Stimulated activated CD8-positive, alpha-beta memory T cell treated with anti-CD3 and anti-CD28 coated beads, Interleukin-7, amount 100 ng/mL, for 24 hours (primary cell): Measurements from ENCODE around the gene PTPRN2.

Experiments used
- DNase-seq: peaks from one replicate; pipeline ENCODE4 v3.0.0-alpha.2; 2020; ENCODE audit warnings: low read depth

The PTPRN2 gene

GRCh38 chr7:157690058-157690832 is 897.4 kb downstream of the PTPRN2 start:
- DNase-seq, result no peak

DNA sequence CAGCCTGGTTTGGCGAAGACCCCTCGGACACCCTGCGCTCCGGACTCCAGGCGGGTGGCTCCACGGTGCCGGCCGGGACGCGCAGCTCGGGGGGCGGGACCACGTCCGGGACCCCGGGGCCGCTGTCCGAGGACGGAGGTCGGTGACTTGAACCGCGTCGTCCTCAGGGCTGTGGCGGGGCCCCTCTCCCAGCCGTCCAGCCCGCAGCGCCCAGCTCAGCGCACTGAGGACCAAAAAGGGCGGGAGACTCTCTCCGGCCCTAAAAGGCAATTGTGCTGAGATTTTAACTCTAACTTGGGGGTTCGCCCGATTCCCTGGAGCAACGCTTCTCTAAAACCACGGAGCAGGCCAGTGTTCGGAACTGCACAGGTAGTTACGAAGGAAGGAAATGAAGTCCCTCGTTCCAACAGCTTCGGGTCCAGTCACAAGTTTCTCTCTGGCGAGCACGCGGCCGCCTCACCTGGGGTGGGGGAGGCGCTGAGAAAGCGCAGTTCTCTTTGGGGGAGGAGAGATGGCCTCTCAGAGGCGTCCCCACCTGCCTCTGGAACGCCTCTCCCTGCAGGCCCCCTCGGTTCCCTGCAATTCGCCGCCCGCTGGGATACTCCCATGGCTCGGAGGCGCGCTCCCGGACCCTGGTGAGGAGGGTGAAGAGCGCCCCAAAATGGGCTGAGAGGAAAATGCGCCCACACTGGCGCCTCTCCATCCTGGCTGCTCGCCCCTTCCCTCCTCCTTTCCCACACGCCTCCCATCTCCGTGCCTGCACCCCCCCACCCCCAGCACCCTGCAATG is 898.2 kb downstream of the PTPRN2 start:
- no peak for DNase-seq

- DNase-seq, result no peak
These were observed 898.9 kb downstream of the PTPRN2 start for GRCh38 chr7:157688533-157689268.

- no peak for DNase-seq
These were observed 899.6 kb downstream of the PTPRN2 start for GRCh38 chr7:157687845-157688532.

- DNase-seq, result no peak
These were observed 900.5 kb downstream of the PTPRN2 start for GRCh38 chr7:157687158-157687557.

DNA sequence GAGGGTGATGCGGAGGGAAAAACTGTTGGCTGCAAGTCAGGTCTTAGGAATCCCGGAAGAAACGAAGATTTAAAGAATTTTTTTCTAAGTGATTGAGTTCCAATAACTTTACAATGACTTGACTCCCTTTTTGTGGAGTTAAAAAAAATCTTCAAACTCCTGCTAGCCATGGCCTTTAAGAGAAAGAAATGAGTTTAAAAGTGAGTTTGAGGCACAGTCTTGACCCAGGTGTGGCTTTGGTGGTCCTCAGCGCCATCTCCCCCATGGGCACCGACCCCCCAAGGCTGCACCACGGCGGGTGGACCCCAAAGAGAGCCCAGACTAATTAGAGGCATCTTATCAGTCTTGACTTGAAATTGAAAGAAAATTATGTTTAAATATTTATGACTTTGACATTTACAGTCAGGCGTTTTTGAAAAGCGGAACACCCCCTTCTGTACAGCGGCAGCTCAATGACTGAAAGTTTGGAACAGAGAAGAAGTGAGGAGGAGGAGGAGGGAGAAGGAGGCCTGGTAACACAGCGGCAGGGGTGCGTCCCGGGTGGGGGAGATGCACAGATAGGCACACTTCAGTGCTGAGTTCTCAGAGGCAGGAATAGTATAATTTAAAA is 901.2 kb downstream of the PTPRN2 start:
- no peak for DNase-seq

DNA sequence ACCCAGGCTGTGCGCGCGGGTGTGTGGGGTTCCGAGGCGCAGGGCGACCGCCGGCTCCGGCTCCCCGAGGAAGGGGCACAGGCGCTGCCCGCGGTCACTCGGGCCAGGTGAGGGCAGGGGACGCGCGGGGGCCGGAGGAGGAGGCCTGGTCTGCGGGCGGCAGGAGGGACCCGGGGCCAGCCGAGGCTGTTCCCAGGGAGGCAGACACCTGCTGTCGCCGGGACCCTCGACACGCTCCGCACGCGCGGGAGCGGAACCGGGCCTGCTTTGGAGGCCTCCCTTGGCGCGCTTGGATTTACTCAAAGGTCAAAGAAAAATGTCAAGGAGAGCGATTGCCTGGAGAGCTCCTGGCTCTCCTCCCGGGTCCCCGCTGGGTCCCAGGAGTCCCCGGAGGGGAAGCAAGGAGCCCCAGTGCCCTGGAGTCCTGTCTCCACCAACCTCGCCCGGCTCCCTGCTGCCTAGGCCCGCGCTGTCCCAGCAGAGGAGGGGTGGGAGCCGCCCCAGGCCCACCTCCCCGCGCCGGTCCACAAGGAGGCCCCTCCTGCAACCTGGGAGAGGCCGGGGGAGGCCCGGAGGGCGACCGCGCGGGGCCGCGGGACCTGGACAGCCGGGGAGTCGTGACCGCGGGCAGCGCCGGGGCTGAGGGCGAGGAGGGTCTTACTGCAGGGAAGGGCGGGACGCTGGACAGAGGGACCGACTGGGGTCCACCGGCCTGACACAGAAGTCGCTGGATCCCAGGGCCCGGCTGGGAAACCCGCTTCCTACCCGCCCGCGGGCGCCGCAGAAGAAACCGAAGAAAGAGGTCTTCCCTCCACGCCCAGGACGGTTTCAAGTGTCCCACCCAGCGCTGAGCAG is 902.0 kb downstream of the PTPRN2 start:
- no peak for DNase-seq

- no peak for DNase-seq
These were observed 902.7 kb downstream of the PTPRN2 start for GRCh38 chr7:157684909-157685429.

GRCh38 chr7:157684157-157684908 is 903.3 kb downstream of the PTPRN2 start:
- no peak for DNase-seq

GRCh38 chr7:157683747-157684156 is 903.9 kb downstream of the PTPRN2 start:
- no peak for DNase-seq

DNA sequence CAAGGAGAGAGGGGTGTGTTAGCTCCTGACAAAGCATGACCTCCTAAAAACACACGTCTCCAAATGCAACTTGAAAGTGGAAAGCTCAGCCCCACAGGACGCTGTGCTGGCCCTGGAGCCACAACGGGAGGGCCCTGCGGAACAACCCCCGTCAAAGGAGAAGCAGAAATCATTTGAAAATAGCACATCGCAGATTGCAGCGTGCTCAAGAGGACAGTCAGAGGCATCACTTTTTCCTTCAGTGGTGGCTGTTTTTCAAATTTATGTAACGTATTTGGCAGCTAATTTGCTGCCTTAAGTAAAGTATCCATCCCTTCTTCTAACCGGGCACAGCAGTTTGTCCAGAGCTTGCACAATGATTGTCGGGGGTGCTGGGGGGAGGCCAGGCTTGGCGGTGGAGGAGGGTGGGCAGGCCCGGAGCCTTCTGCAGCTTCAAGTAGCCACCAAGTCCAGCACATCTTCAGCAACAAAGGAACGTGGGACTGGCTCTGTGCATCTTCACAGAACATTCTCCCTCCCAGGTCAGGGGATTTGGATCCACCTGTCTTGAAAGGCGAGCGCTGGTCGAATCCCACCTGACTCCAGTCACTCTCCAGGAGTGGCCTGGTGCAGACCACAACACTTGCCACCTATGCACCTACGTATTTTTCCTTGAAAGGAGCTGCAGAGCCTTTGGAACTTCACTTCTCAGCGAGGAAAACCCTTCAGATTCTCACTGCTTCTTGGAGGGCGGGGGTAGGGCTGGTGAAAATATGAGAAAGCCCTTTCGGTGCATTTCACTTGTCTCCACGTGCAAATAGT is 904.5 kb downstream of the PTPRN2 start:
- no peak for DNase-seq

DNA sequence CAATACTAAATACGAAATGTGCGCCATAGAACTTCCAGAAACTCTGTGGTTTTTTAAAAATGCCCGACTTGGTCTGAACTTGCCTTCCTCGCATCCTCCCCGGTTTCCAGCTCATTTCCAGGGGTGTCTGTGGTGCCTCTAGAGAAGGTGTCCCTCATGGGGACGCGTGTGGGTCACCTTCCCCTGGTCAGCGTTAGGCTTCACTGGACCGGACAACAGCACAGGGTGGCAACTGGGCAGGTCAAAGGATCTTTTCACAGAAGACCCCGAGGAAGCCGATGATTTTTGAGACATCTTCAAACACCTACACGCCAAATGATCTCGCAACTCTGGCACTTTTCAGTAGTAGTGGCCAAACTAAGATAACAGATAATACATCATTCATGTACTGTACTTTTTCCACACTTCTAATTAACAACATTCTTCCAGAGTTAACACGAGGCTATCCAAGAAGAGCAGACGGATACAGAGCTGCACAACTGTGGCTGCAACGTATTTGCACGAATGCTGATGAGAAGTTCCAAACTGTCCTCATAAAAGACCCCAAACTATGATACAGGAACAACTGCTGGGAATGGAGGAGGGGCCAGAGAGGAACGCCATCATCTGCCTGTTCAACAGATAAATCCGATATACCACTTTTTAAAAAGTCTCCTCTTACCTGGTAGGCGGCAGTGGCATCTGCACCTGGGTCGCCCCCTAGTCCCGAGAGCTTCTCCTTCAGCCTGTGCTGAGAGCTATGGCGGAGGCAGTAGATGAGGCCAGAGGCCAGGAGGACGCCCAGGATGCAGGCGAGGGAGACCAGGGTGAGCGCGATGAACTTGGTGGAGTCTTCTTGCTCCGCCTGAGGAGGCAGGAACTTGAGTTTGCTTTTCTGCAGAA is 905.3 kb downstream of the PTPRN2 start:
- DNase-seq, result no peak

DNA sequence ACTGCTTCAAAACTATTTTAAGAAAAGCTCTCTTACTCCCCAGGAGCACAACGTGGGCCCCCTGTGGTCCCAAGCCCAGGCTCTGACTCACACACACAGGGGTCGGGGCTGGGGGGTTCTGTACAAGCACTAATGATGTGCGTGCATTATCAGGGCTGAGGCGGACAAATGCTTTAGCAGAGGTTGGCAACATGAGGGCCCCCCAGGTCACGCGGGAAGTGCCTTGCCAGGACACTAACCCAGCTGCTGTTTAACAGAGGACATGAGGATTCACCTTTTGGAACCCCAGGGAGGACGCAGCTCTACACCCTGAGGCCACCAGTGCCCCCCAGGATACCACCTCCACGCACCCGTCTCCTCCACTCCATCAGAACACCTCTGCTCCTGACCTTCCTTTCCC is 908.0 kb downstream of the PTPRN2 start:
- DNase-seq, result no peak

DNA sequence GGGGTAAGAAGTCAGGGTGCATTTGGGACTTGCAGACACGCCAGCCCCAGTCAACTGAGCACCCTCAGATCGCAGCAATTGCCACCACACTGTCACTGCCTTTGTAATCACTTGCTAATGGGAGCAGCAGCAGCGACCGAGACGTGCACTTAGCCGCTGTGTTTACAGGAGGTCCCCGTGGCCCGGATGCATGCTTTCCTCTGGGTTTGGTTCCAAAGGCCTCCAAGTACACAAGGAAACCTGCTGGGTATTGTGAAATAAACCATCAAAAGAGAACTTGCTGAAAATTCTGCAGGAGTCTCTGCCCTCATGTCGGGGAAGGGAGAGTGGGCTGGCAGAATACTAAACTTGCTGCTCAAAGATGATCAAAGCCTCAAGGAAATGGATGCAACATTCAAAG is 909.1 kb downstream of the PTPRN2 start:
- no peak for DNase-seq

- no peak for DNase-seq
These were observed 911.0 kb downstream of the PTPRN2 start for GRCh38 chr7:157676456-157677255.

GRCh38 chr7:157676001-157676400 is 911.6 kb downstream of the PTPRN2 start:
- DNase-seq, result no peak

GRCh38 chr7:157675427-157675927 is 912.1 kb downstream of the PTPRN2 start:
- no peak for DNase-seq
